Hepatocyte (in vitro differentiated cells): ENCODE results near the gene TP53I3. TPM values are rescaled to one million over a fixed set of nuclear protein-coding genes. Genes with fewer than 3 reads are reported as not detected.

Source experiments
- DNase-seq: peaks from one replicate; pipeline ENCODE4 v3.0.0-alpha.2; 2016; ENCODE audit warnings: low spot score
- H2AFZ ChIP-seq: fragments of 200-600 bp; sonication (generic); 2 replicates; pipeline ENCODE4 v1.6.0; 2016; ENCODE audit warnings: antibody characterized with exemption, mild to moderate bottlenecking
- H3K27ac ChIP-seq: fragments of 200-600 bp; sonication (generic); 2 replicates; pipeline ENCODE4 v1.5.1; 2016; ENCODE audit warnings: mild to moderate bottlenecking
- H3K27me3 ChIP-seq: fragments of 200-600 bp; sonication (generic); 2 replicates; pipeline ENCODE4 v1.6.1; 2016
- H3K36me3 ChIP-seq: fragments of 200-600 bp; sonication (generic); replicated peaks from 2 replicates; pipeline ENCODE4 v1.5.1; 2016; ENCODE audit warnings: low read depth; ENCODE audit not compliant: insufficient read depth
- H3K4me1 ChIP-seq: fragments of 200-600 bp; sonication (generic); 2 replicates; pipeline ENCODE4 v1.5.1; 2016; ENCODE audit warnings: mild to moderate bottlenecking, moderate library complexity; ENCODE audit not compliant: insufficient read depth
- H3K4me2 ChIP-seq: fragments of 200-600 bp; sonication (generic); 2 replicates; pipeline ENCODE4 v1.6.0; 2016
- H3K4me3 ChIP-seq: fragments of 200-600 bp; sonication (generic); 2 replicates; pipeline ENCODE4 v1.5.1; 2016; ENCODE audit warnings: mild to moderate bottlenecking
- H3K79me2 ChIP-seq: fragments of 200-600 bp; sonication (generic); 2 replicates; pipeline ENCODE4 v1.6.0; 2017; ENCODE audit warnings: mild to moderate bottlenecking
- H3K9me2 ChIP-seq: fragments of 200-600 bp; sonication (generic); replicated peaks from 2 replicates; pipeline ENCODE4 v1.6.0; 2017; ENCODE audit warnings: mild to moderate bottlenecking; ENCODE audit not compliant: insufficient read depth
- H3K9me3 ChIP-seq: fragments of 200-600 bp; sonication (generic); 2 replicates; pipeline ENCODE4 v1.5.1; 2016; ENCODE audit warnings: low read depth, mild to moderate bottlenecking
- H4K20me1 ChIP-seq: fragments of 200-600 bp; sonication (generic); 2 replicates; pipeline ENCODE4 v1.6.0; 2016; ENCODE audit warnings: mild to moderate bottlenecking; ENCODE audit not compliant: insufficient read depth, poor library complexity, severe bottlenecking
- CTCF ChIP-seq: fragments of 200-600 bp; sonication (generic); IDR thresholded peaks from 2 replicates; pipeline ENCODE4 v1.5.1; 2016; ENCODE audit warnings: antibody characterized with exemption, mild to moderate bottlenecking; ENCODE audit not compliant: poor library complexity
- EZH2 ChIP-seq: fragments of 200-600 bp; sonication (generic); IDR thresholded peaks from 2 replicates; pipeline ENCODE4 v1.6.1; 2016; ENCODE audit warnings: antibody characterized with exemption, mild to moderate bottlenecking, borderline replicate concordance
- EZH2phosphoT487 ChIP-seq: fragments of 200-600 bp; sonication (generic); IDR thresholded peaks from one replicate; pipeline ENCODE4 v1.6.1; 2018; ENCODE audit warnings: antibody characterized with exemption, mild to moderate bottlenecking, low read depth, moderate library complexity; ENCODE audit not compliant: unreplicated experiment, severe bottlenecking
- WGBS: methylation state at CpG from one replicate; pipeline ENCODE4 v1.1.6; 2016; ENCODE audit warnings: low lambda C conversion rate; ENCODE audit errors: missing lambda C conversion rate; 5-methylcytosine and 5-hydroxymethylcytosine counted together
- polyA plus RNA-seq: library from polyadenylated mRNA; unstranded; fragments of >200 nt; fragmentation: Nextera tagmentation; extraction: Ambion mirVana; gene quantifications from 2 replicates; pipeline ENCODE4 v1.2.1, GENCODE V29; 2016
- total RNA-seq: library from RNA; depleted of rRNA; stranded (reverse); fragments of >200 nt; gene quantifications from 2 replicates; pipeline ENCODE4 v1.2.3, GENCODE V29; 2014

Gene TP53I3
- total and polyA plus RNA-seq, 2 experiments from 2014 or later, result 31.9 to 56.2 TPM

DNA sequence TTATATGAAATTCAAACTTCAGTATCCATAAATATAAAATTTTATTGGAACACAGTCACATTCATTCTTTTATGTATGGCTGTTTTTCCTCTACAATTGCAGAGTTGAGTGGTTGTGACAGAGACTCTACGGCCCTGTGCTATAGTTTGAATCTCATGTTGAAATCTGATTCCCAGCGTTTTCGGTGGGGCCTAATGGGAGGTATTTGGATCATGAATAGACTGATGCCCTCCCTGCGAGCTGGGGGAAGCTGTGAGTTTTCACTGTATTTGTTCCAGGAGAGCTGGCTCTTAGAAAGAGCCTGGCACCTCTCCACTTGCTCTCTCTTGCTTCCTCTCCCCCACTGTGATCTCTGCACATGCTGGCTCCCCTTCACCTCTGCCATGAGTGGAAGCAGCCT is 36.8 kb upstream of the TP53I3 start:
- Histone ChIP-seq H3K79me2 (peaks cover 12% of the 10 kb centered on the region), H3K4me1 (peaks cover 9% of the 10 kb centered on the region), H3K4me2 (no peak overlapping the region), H3K36me3 (no peaks in the 10 kb centered on the region), H3K4me3 (no peak overlapping the region), H3K27ac (no peak overlapping the region), H4K20me1 (no peaks in the 10 kb centered on the region), H3K27me3 (no peaks in the 10 kb centered on the region), H3K9me2 (no peaks in the 10 kb centered on the region), H2AFZ (no peak overlapping the region), H3K9me3 (no peaks in the 10 kb centered on the region)
- TF ChIP-seq EZH2phosphoT487 (no peak), CTCF (no peak), EZH2 (no peak)
- no peak for DNase-seq
- WGBS, result 51% methylated on average over 4 of the region's 4 CpGs

DNA sequence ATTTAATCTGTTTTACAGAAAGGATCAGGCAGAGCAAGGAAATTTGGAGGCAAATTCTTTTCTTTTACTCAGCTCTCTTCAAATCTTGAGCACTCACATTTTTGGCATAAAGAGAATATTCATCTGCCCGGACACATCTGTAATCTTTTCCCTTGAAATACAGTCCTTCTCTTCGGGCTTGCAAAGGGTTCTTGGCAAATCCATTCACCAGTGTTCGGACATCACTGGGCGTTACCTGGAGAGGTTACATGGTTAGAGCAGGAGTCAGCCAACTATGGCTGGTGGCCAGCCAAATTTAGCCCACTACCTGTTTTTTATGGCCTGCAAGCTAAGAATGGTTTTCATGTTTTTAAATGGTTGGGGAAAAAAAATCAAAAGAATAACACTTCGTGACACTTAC is 36.4 kb upstream of the TP53I3 start:
- Histone ChIP-seq H3K9me2 (no peaks in the 10 kb centered on the region), H3K4me1 (peaks cover 9% of the 10 kb centered on the region), H4K20me1 (no peaks in the 10 kb centered on the region), H3K27me3 (no peaks in the 10 kb centered on the region), H3K79me2 (peaks cover 12% of the 10 kb centered on the region), H3K4me3 (no peak overlapping the region), H3K4me2 (no peak overlapping the region), H3K9me3 (no peaks in the 10 kb centered on the region), H3K27ac (peak overlapping the region; percentile 47), H2AFZ (no peak overlapping the region), H3K36me3 (no peaks in the 10 kb centered on the region)
- no peak for DNase-seq
- no peak for TF ChIP-seq CTCF
- TF ChIP-seq EZH2phosphoT487, result no peak
- no peak for TF ChIP-seq EZH2
- 73% methylated on average over 5 of the region's 5 CpGs for WGBS

DNA sequence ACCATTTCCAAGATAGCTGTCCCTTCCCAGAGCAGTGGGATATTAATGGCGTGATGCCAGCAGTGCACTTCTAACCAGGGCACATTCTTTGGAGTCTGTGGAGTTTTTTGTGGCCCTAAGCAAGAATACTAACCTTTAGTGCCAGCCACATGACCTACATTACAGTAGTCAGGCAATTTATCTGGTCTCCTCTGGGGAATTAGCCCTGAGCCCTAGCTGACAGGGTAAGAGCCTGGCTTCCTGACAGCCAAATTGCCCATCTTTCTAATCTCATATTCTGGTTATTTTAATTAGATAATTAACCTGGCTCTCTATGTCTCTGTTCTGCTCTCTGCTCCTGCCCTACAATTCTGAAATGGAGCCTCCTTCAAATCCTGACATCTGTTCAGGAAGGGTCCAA is 33.3 kb upstream of the TP53I3 start:
- no peaks in the 10 kb centered on the region for H3K27me3 ChIP-seq
- H2AFZ ChIP-seq, result no peak overlapping the region
- 84% methylated on average over 1 of the region's 1 CpG for WGBS
- H3K27ac ChIP-seq, result no peak overlapping the region
- H3K4me2 ChIP-seq, result no peak overlapping the region
- H4K20me1 ChIP-seq, result no peaks in the 10 kb centered on the region
- no peaks in the 10 kb centered on the region for H3K9me2 ChIP-seq
- no peaks in the 10 kb centered on the region for H3K36me3 ChIP-seq
- H3K9me3 ChIP-seq, result no peaks in the 10 kb centered on the region
- no peaks in the 10 kb centered on the region for H3K4me1 ChIP-seq
- H3K4me3 ChIP-seq, result no peak overlapping the region
- TF ChIP-seq EZH2phosphoT487, result no peak
- no peak for TF ChIP-seq EZH2
- no peak for TF ChIP-seq CTCF
- DNase-seq, result no peak
- no peaks in the 10 kb centered on the region for H3K79me2 ChIP-seq

DNA sequence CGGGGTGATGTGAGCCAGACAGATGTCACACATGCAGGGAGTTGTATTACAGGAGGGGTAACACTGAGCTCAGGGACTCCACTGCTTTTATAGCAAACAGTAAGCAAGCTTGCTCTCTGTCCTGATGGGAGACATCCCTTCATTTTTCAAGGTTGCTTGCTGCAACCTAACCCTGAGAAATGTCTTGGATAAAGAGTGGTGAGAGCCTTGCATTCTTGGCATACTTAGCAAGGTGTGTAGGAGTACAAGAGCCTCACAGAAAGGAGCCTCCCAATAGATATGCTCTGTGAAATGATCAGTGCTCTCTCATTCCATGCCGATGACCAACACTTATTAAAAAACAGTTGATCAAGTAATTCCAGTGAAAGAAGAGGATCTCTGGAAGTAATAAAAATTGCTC is 30.4 kb upstream of the TP53I3 start:
- H3K4me1 ChIP-seq, result no peaks in the 10 kb centered on the region
- no peaks in the 10 kb centered on the region for H3K9me2 ChIP-seq
- H4K20me1 ChIP-seq, result no peaks in the 10 kb centered on the region
- H3K4me2 ChIP-seq, result no peak overlapping the region
- no peak overlapping the region for H3K27ac ChIP-seq
- no peaks in the 10 kb centered on the region for H3K36me3 ChIP-seq
- no peaks in the 10 kb centered on the region for H3K27me3 ChIP-seq
- no peak for DNase-seq
- H2AFZ ChIP-seq, result no peak overlapping the region
- H3K4me3 ChIP-seq, result no peak overlapping the region
- H3K9me3 ChIP-seq, result no peaks in the 10 kb centered on the region
- H3K79me2 ChIP-seq, result no peaks in the 10 kb centered on the region
- 47% methylated on average over 2 of the region's 2 CpGs for WGBS
- no peak for TF ChIP-seq EZH2
